ENCODE measurements around the gene CBLB.

The CBLB gene

GRCh38 chr3:105686278-105686897, 182.4 kb downstream of the CBLB start:
- DNase-seq, result peak in 1 of 14 donors; percentile 5

DNA sequence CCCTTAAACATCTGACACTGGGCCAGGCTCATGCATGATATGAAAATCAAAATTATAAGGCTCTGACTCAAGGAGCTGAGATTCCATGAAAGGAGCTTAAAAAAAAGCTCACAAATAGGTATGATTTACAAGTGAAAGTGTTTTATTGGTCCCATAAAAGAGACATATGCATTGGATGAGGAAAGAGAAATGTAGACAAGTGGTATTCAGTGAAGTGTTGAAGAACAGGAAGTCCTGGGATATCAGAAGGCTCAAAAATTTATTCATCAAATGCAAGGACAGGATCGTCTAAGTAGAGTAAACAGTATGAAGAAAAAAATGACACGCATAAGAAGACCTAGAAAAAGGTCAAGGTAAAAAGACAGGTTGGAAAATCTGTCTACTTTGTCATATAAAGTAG, 188.9 kb downstream of the CBLB start:
- DNase-seq, result no peak

DNA sequence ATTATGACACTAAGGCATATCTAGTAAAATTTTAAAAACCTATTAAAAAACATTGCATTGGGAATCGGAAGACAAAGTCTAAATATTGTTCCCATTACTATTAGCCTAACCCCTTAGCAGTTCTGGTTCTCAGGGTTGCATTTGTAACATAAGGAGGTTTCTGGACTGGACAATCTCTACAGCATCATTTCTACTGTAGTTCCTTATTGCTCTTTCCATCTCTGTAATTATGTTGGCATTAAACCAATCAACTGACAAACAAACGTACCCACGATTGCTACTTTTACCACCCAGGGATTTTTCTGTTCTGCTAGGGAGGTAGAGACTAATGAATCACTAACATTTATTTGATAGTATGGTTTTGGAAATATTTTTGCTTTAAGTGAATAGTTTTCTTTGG, 190.8 kb downstream of the CBLB start:
- DNase-seq, result no peak

GRCh38 chr3:105676621-105677300, 192.1 kb downstream of the CBLB start:
- DNase-seq, result no peak

DNA sequence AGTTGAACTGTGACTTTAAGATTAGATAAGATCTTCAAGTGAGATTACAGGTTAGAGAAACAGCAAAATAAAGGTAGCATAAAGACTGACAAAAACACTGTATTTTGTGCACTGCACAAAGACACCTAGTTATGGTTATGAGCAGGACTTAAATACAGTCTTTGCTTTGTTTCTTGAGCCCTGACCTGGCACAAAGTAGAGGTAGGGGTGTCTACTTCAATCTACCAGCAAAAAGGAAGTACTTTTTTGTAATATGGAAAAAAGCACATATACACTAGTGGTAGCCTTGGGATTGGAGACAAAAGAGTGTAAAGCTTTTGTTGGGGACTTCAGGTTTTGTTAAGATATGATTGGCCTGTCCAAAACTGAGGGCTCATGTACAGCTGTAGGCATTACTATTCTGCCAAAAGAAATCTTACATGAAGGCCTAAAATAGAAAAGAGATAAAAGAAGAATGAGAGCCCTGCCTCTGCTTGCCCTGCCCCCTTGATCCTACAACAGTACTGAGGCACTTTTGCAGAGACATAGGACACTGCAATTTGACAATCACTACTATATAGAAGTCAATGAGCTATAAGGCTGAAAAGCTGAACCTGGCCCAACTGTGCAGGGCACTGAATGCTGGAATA, 194.3 kb downstream of the CBLB start:
- no peak for DNase-seq

GRCh38 chr3:105672996-105673395, 195.8 kb downstream of the CBLB start:
- no peak for DNase-seq

- DNase-seq, result no peak
Observed at GRCh38 chr3:105662306-105662705, 206.5 kb downstream of the CBLB start.

DNA sequence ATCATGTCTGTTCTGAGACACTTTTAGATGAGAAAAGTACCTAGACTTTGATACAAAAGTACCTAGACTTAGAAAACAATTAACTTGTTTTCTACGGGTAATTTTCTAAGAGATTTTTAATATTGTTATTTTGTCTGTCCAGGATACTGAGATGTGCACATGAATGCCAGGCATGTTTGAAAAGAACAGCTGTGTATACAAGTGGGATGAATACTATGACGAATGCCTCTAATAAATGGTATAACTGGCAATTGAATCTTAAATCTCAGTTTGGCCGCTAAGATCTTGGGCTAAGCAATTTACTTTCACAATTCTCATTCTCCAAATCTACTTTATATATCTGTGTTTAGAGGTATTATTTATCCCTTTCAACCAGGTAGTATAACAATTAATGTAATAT, 207.4 kb downstream of the CBLB start:
- DNase-seq, result no peak

DNA sequence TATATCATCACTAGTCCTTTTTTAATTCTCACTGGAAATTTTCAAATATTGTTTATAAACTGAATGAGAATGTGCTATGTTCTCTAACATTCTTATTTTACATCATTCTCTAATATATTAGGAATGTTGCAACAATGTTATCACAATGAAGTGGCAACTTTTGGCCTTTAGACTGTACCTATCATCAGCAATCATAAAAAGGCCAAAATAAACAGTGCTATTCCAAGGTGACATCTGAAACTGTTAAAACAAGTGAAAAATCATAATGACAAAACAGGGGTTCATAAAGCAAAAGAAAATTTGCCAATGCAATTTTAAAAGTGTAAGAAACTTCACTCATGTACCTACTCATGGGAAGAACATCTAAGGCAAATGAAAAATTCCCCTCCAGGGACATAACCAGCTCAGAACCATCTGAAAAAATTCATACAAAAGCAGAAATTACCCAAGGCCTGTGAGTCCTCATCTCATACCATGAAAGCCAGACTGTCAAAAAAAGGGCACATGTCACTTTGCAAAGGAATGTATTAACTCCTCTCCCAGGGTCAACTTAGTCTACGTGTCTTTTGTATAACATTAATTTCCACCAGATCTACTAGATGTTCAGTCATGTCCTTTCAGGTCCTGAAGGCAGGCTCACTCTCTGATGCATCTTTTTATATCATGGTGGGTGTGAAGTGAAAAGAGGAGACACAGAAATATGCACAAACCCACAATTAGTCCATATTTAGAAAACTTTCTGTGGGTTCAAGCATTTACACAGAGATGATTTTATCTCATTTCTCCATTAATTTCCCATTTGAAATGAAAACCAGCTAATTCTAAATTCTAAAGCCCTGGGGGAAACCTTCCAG, 211.9 kb downstream of the CBLB start:
- DNase-seq, result no peak

GRCh38 chr3:105653868-105654267, 214.9 kb downstream of the CBLB start:
- DNase-seq, result no peak

GRCh38 chr3:105653166-105653565, 215.6 kb downstream of the CBLB start:
- no peak for DNase-seq

GRCh38 chr3:105649480-105649879, 219.3 kb downstream of the CBLB start:
- no peak for DNase-seq

GRCh38 chr3:105647047-105647446, 221.8 kb downstream of the CBLB start:
- DNase-seq, result no peak

DNA sequence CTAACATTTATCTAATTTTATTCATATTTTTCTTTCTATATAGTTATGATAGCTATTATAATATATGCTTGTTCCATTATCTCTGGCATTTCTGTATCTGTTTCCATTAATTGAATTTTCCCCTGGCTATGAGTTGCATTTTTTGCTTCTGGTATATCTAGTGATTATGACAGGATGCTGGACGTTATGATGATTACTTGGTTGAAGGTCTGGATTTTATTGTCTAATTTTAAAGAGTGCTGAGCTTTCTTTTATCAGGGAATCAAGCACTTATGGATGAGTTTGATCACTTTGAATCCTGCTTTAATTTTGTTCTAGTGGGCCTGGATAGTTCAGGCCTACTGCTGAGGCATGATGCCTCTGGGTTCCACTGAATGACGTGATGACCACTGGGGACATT, 229.7 kb downstream of the CBLB start:
- no peak for DNase-seq

- no peak for DNase-seq
Observed at GRCh38 chr3:105634708-105635107, 234.1 kb downstream of the CBLB start.

DNA sequence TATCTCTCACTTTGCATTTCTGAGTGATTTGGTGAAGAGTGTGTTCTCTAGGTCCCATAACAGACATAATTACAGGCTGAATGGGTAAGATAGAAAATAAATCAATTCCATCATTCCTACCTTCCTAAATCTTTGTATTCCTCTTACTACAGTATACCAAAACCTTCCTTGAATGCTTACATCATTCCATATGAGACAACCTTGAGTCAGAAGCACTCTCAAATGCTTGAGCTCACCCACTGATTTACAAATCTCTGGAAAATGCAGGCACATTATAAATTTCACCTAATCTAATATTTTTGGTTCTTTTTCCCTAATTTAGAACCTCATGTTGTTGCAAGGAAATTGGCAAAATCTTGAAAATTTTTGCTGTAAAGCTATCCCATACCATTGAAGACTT, 239.1 kb downstream of the CBLB start:
- DNase-seq, result no peak

DNA sequence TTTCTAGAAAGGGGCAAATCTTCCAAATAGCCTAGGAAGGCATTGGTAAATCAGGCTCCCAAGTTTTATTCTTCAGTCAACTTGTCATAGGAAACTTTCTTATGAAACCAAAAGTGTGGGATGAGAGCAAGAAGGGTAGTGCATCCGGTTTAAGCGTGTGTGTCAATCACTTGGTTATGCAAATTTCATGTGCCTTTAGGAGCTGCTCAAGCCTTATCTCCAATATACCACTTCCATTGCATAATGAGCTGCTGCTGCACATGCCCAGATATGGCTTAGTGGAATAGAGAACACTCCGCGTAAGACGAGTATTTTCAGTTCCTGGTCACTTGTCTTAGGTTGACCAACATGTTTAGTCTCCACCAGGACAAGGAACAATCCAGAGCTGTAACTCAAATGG, 242.1 kb downstream of the CBLB start:
- DNase-seq, result no peak

GRCh38 chr3:105622169-105622568, 246.6 kb downstream of the CBLB start:
- DNase-seq, result no peak

DNA sequence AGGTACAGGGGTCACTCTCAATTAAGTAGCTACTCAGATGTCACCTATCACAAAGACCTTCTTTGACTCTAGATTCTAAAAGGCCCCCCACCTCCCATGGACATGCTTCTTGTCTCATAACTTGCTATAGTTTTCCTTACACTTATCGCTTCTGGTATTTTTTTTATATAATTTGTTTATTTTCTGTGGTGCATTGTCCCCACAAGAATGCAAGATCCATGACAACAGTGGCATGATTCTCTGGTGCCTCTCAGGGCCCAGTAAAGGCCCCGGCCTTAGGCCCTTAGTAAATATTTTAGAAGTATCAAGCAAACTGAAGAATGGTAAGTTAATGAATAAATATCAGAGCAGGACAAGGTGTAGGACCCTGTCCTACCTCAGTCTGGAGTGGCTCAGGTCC, 248.6 kb downstream of the CBLB start:
- DNase-seq, result no peak

GRCh38 chr3:105619651-105620050, 249.2 kb downstream of the CBLB start:
- DNase-seq, result no peak

- DNase-seq, result no peak
Observed at GRCh38 chr3:105618556-105618955, 250.3 kb downstream of the CBLB start.

DNA sequence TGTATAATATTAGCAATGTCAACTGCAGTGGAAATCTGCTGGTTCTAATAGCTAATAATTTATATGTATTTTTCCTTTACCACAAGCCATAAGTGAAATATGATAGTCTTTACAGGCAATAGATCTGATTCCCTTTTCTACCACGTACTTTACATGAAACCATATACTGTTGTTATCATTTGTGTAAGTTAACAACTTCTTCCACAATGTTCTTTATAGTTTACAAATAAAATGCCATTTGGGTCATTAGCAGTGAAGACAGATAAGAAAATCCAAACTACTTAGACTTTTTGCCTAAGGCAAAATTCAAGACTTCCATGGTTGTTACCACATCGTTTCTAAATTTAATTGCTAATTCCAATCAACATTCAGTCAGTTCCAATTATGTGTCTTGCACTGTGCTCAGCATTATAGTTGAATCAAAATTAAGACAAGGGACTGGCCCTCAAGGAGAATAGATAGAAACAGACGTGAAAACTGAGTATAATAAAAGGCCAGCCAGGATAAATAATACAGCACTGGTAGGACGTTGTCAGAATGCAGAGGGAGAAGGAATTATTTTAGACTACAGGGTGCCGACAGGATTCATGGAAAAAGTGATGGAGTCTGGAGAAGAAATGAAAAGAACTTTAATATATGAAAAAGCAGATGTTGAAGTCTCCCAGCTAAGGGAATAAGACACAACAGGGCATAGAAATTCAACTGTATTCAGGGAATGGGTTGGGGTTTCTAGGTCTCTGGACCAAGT, 252.3 kb downstream of the CBLB start:
- DNase-seq, result no peak

Data from C1 segment of cervical spinal cord (tissue), 14 donors.